HL-60/S4 treated with retinoic acid at 250 ng/mL for 4 days and 3 days (cell line): ENCODE measurements around the gene NEK2.

Experiments used
- in situ Hi-C: fragments of 300-500 bp; cut with MboI; formaldehyde crosslinking; loops from 2 replicates; pipeline ENCODE4 v1.7.0; 2022; ENCODE audit warnings: low sequenced_read_pairs

NEK2 gene

DNA sequence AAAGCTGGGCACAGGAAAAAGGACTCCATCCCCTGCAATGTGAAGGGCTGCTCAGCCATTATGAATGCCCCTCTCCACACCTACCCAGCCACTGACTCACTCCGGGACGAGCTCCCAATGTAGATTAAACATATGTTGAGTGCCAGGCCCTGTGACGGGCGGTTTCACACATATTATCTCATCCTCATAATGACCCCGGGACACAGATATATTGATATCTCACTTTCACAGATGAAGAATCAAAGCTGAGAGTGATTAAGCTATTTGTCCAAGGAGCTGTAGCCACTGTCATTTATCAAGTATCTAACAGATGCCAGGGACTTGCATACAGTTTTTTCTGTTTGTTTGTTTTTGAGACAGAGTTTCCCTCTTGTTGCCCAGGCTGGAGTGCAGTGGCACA lies 61.5 kb downstream of the NEK2 start:
- in situ Hi-C loops = no loop called here

- in situ Hi-C loops = no loop called here
Measured at GRCh38 chr1:211613108-211613947, 62.1 kb downstream of the NEK2 start.

DNA sequence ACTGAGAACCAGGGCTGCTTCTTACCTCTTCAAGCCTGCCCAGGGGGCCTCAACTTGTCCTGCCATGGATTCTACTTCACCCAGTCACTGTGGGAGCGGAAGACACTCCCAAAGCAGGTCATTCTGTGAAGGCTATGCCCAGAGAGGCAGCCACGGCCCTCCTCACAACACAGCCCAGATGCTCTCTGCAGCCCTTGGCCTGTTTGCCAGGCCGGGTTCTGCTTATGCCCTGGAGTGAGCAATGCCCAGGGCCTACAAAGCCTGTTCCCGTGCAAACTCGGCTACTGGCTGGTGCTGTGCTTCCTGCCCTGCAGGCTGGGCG lies 62.7 kb downstream of the NEK2 start:
- in situ Hi-C loops = no loop called here
